Right atrium auricular region (tissue), 2 donors: ENCODE results near the gene SYTL2. TPM values are rescaled to one million over a fixed set of nuclear protein-coding genes. Genes with fewer than 3 reads are reported as not detected.

ENCODE experiments used
- total RNA-seq, 2 donors: library from RNA; depleted of rRNA; stranded (reverse); fragments of >200 nt; gene quantifications; one replicate each; pipeline ENCODE4 v1.1.0, GENCODE V29; 2016

Gene SYTL2
- total RNA-seq, 2 donors from 2014 or later, result 5.0 to 12.1 TPM

Other genes with a start within 250 kb of the SYTL2 start
- gene DLG2, start 183.8 kb downstream of the SYTL2 start, total RNA-seq, result 1 to 10 TPM; 6.6 to 6.7 TPM
- 10 to 100 TPM; 37.2 to 63.7 TPM for gene TMEM126B, start 182.5 kb downstream of the SYTL2 start, total RNA-seq
- 10 to 100 TPM; 33.8 to 70.6 TPM for gene TMEM126A, start 163.2 kb downstream of the SYTL2 start, total RNA-seq
- gene CREBZF, start 146.0 kb downstream of the SYTL2 start, total RNA-seq, result 10 to 100 TPM; 11.6 to 13.6 TPM
- gene CCDC89, start 124.9 kb downstream of the SYTL2 start, total RNA-seq, result 1 to 10 TPM in 1 of 2 donors, under 1 TPM in 1; 0.24 to 1.1 TPM
- gene CCDC83, start 44.2 kb upstream of the SYTL2 start, total RNA-seq, result not detected